ENCODE measurements around the gene MRPL33. TPM values are rescaled to one million over a fixed set of nuclear protein-coding genes. Genes with fewer than 3 reads are reported as not detected.

MRPL33 gene
- 76.3 and 105 TPM in 2 replicates for total RNA-seq

DNA sequence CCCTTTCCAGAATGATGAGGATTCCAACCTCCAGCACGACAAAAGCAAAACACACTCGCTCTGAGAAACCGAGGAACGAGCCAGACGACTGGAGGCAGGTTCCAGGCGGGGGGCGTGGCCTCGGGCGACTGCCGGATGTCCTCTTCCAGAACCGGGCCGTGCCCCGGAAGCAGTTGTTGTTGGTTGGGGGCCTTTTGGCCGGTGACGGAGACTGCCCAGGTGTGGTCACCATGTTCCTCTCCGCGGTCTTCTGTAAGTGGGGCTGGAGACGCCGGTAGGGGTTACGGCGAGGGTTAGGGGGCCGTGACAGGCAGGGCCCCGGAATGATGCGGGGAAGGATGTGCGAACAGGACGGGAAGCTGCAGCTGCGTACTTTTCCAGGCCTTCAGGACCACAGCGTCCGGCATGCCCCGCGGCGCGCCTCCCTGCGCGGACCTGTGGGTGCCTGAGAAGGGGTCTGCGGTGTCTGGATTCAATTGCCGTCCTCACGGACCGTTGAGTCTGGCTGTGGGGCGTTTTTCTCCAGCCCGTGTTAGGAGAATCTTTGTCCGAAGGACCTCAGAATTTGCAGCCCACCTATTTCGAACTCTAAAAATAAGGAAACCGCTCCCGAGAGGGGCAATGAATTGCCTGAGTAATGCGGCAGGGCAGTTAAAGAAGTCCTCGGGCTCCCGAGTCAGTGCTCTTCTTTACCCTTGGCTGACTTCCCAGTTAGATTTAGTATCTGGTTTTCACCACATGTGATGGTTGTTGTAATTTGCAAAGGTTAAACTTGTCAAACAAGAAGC lies at the start of gene MRPL33:
Gene MRPL33 (plus strand): TSS at position 172 of the 788 bp plus-strand sequence. CDS start 59 bp downstream, at position 231.

Other genes starting within 250 kb of the MRPL33 start
- gene ZNF512, start 188.7 kb upstream of the MRPL33 start, total RNA-seq, result 23.5 and 44.5 TPM in 2 replicates
- gene CCDC121, start 142.7 kb upstream of the MRPL33 start, total RNA-seq, result 2.6 and 3.1 TPM in 2 replicates
- gene GPN1, start 142.7 kb upstream of the MRPL33 start, total RNA-seq, result 40.5 and 53.5 TPM in 2 replicates
- 26.6 and 41.2 TPM in 2 replicates for gene SUPT7L, start 108.1 kb upstream of the MRPL33 start, total RNA-seq
- 26.1 and 33.8 TPM in 2 replicates for gene SLC4A1AP, start 107.8 kb upstream of the MRPL33 start, total RNA-seq
- gene RBKS, start 118.7 kb downstream of the MRPL33 start, total RNA-seq, result 0.33 and 0.86 TPM in 2 replicates
- 24.5 and 28.1 TPM in 2 replicates for gene BABAM2, start 119.0 kb downstream of the MRPL33 start, total RNA-seq